ENCODE measurements around the gene RDH16.
"Not testable (repeated sequence)": the region's sequence is repeated elsewhere in the genome, so short reads cannot be mapped to it uniquely, and the experiment has no call there.

RDH16 gene

DNA sequence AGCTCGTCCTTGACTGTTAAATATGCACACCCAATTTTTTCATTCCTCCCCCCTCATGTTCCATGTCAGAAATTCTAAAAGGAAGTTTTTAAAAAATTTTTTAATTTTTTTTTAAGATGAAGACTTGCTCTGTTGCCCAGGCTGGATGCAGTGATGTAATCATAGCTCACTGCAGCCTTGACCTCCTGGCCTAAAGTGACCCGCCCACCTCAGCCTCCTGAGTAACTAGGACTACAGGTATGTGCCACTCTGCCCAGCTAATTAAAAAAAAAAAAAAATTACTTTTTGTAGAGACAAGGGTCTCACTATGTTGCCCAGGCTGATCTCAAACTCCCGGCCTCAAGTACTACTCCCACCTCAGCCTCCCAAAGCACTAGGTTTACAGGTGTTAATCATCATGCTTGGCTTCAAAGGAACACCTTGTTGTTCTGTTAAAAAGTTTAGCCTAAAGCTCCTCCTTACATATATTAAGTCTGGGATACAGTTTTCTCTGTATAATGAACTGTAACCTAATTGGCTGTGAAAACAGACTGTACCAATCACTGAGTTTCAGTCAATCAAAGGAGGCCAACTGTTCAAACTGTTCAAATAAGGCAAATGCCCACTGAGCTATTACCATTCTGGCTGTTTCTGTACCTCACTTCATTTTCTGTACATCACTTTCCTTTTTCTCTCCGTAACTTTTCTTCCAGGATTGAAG, 41.0 kb downstream of the RDH16 start:
- DNase-seq = no peak

- no peak for DNase-seq
Measured at GRCh38 chr12:56914724-56915123, 42.7 kb downstream of the RDH16 start.

- no peak for DNase-seq
Measured at GRCh38 chr12:56914256-56914655, 43.2 kb downstream of the RDH16 start.

GRCh38 chr12:56909403-56909802, 48.0 kb downstream of the RDH16 start:
- DNase-seq = not testable (repeated sequence)

GRCh38 chr12:56908136-56908535, 49.3 kb downstream of the RDH16 start:
- DNase-seq = no peak

DNA sequence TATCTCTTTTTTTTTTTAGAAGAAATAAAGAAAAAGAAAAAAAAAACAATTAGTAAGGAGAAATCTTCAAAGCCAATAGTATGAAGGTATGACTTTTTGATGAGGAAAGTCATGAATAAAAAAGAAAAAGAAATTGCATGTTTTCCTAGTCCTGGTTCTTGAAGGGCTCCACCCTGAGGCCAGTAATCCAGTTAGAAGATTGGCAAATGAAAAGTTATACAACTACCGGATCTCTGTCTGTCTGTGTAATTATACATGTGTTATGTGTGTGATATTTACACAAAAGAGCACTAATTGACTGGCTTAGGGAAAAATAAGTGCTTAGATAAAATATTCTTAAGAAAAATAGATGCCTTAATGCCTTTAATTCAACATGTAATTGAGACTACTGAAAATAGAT, 51.6 kb downstream of the RDH16 start:
- no peak for DNase-seq

- no peak for DNase-seq
Measured at GRCh38 chr12:56903374-56903773, 54.0 kb downstream of the RDH16 start.

All from CD4-positive, alpha-beta T cell treated with Interleukin-12 subunit alpha and Interleukin-12 subunit beta, for 1 hour (primary cell).